Breast epithelium (tissue), 4 donors: ENCODE measurements around the gene PTPN2. TPM values are rescaled to one million over a fixed set of nuclear protein-coding genes. Genes with fewer than 3 reads are reported as not detected.

Source experiments
- DNase-seq, 2 donors: peaks; one replicate each; pipeline ENCODE4 v3.0.0-alpha.2; 2019; ENCODE audit warnings: low spot score in 2 of 2
- H3K27ac ChIP-seq, 2 donors: fragments of 200-600 bp; sonication (generic) in 1 of 2; one replicate each; pipeline ENCODE4 v1.5.1; 2016 to 2019; ENCODE audit warnings: mild to moderate bottlenecking in 1 of 2
- H3K27me3 ChIP-seq, 2 donors: fragments of 200-600 bp; sonication (generic) in 1 of 2; one replicate each; pipeline versions ENCODE4 v1.5.1 to v1.6.0; 2017 to 2019; ENCODE audit warnings: control low read depth in 1 of 2, mild to moderate bottlenecking in 1 of 2
- H3K36me3 ChIP-seq: fragments of 200-600 bp; one replicate; pipeline ENCODE4 v1.5.1; 2019
- H3K4me1 ChIP-seq, 2 donors: fragments of 200-600 bp; sonication (generic); one replicate each; pipeline ENCODE4 v1.5.1; 2016 to 2019; ENCODE audit warnings: control low read depth in 1 of 2
- H3K4me3 ChIP-seq, 3 donors: fragments of 200-600 bp; sonication (generic); 1 replicate in 2 of 3; 2 replicates in 1 of 3; pipeline ENCODE4 v1.5.1; 2016 to 2019; ENCODE audit warnings: mild to moderate bottlenecking in 3 of 3, moderate library complexity in 2 of 3
- H3K9me3 ChIP-seq, 2 donors: fragments of 200-600 bp; sonication (generic) in 1 of 2; one replicate each; pipeline ENCODE4 v1.5.1; 2016 to 2019; ENCODE audit warnings: control low read depth in 1 of 2
- CTCF ChIP-seq, 3 donors: fragments of 450-650 bp; IDR thresholded peaks; one replicate each; pipeline ENCODE4 v1.5.1; 2016 to 2017; ENCODE audit warnings: antibody characterized with exemption in 3 of 3, mild to moderate bottlenecking in 3 of 3, moderate library complexity in 3 of 3
- POLR2A ChIP-seq: fragments of 450-650 bp; IDR thresholded peaks from one replicate; pipeline ENCODE4 v1.6.1; 2016; ENCODE audit warnings: antibody characterized with exemption, mild to moderate bottlenecking, moderate library complexity
- POLR2AphosphoS5 ChIP-seq, 3 donors: sonication (generic); formaldehyde crosslinking; IDR thresholded peaks; one replicate each; pipeline ENCODE4 v1.6.1; 2017; ENCODE audit warnings: antibody characterized with exemption in 3 of 3
- intact Hi-C: fragments of 100-400 bp; cut with DNase I; formaldehyde crosslinking; loops from one replicate; pipeline ENCODE4 v1.15.1; 2023; ENCODE audit warnings: low total_unique reads
- total RNA-seq, 3 donors: library from RNA; depleted of rRNA; stranded (reverse); fragments of >200 nt; gene quantifications; one replicate each; pipeline ENCODE4 v1.1.0, GENCODE V29; 2016

Gene PTPN2
- total RNA-seq, 3 donors from 2014 or later: 38.4 to 57.1 (median 53.7) TPM

DNA sequence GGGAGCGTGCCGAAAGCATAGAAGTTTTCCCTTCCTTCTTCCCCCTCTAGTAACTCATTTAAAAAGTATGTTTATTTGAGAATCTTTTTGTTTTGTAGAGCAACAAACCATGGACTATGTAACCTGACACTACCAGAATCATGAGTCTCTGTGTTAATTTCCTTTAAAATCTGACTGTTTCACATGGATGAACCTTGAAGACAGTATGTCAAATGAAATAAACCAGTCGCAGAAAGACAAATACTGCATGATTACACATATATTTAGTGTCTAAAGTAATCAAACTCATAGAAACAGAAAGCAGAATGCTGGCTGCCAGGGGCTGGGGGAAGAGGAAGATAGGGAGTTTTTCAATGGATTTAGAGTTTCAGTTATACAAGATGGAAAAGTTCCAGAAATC is 32.3 kb downstream of the PTPN2 start:
- Histone ChIP-seq H3K27ac (no peak overlapping the region), H3K4me3 (no peak overlapping the region), H3K36me3 (no peaks in the 10 kb centered on the region), H3K27me3 (no peaks in the 10 kb centered on the region), H3K9me3 (no peaks in the 10 kb centered on the region), H3K4me1 (no peaks in the 10 kb centered on the region)
- DNase-seq: no peak
- no peak for TF ChIP-seq POLR2AphosphoS5 (IDR thresholded peaks at IDR 0.05)
- TF ChIP-seq CTCF (IDR thresholded peaks at IDR 0.05): no peak
- no peak for TF ChIP-seq POLR2A
- intact Hi-C loops: no loop called here

DNA sequence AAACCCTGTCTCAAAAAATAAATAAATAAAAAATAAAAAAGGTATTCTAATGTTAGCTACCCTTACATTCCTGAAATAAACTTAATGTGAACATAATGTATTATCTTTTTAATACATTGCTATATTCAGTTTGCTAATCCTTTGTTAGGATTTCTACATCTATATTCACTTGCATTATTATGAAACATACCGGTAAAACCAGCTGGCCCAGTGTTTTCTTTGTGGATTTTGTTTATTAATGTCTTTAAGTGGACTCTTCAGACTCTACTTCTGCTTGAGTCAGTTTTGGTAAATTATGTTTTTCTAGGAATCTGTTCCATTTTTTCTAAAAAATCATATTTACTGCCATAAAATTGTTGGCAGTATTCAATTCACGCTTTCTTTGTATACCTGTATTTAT is 34.5 kb downstream of the PTPN2 start:
- Histone ChIP-seq H3K4me3 (no peak overlapping the region), H3K27me3 (no peaks in the 10 kb centered on the region), H3K4me1 (no peaks in the 10 kb centered on the region), H3K27ac (no peak overlapping the region), H3K9me3 (no peaks in the 10 kb centered on the region), H3K36me3 (no peaks in the 10 kb centered on the region)
- TF ChIP-seq CTCF (IDR thresholded peaks at IDR 0.05) (no peak), POLR2A (no peak), POLR2AphosphoS5 (IDR thresholded peaks at IDR 0.05) (no peak)
- no peak for DNase-seq
- intact Hi-C loops: no loop called here

GRCh38 chr18:12848405-12848804 is 35.6 kb downstream of the PTPN2 start:
- intact Hi-C loops: no loop called here

DNA sequence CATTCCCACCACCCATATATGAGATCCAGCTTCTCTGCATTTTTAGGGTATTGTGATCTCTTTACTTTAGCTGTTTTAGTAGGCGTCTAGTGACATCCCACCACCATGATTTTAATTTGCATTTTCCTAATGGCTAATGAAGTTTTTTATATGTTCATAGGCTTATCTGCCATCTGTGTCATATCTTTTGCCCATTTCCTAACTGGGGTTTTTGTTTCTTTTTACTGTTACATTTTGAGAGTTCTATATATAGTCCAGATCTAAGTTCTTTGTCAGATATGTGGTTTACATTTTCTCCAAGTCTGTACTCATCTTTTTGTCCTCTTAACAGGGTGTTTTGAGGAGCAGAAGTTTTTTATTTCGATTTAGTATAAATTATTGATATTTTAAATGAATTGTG is 39.6 kb downstream of the PTPN2 start:
- Histone ChIP-seq H3K36me3 (no peaks in the 10 kb centered on the region), H3K4me1 (no peaks in the 10 kb centered on the region), H3K9me3 (no peaks in the 10 kb centered on the region), H3K4me3 (no peak overlapping the region), H3K27ac (peak overlapping the region in 1 of 2 donors; percentile 74), H3K27me3 (no peaks in the 10 kb centered on the region)
- DNase-seq: no peak
- TF ChIP-seq POLR2AphosphoS5 (IDR thresholded peaks at IDR 0.05) (no peak), POLR2A (no peak), CTCF (IDR thresholded peaks at IDR 0.05) (no peak)
- intact Hi-C loops: no loop called here

More at GRCh38 chr18:12848405-12848804, 35.6 kb downstream of the PTPN2 start:
- no peak overlapping the region for H3K4me3 ChIP-seq
- no peak overlapping the region for H3K27ac ChIP-seq
- no peak for DNase-seq
- no peaks in the 10 kb centered on the region for H3K4me1 ChIP-seq
- no peaks in the 10 kb centered on the region for H3K27me3 ChIP-seq
- H3K9me3 ChIP-seq: no peaks in the 10 kb centered on the region
- TF ChIP-seq POLR2A (no peak), POLR2AphosphoS5 (IDR thresholded peaks at IDR 0.05) (no peak), CTCF (IDR thresholded peaks at IDR 0.05) (no peak)
- no peaks in the 10 kb centered on the region for H3K36me3 ChIP-seq

DNA sequence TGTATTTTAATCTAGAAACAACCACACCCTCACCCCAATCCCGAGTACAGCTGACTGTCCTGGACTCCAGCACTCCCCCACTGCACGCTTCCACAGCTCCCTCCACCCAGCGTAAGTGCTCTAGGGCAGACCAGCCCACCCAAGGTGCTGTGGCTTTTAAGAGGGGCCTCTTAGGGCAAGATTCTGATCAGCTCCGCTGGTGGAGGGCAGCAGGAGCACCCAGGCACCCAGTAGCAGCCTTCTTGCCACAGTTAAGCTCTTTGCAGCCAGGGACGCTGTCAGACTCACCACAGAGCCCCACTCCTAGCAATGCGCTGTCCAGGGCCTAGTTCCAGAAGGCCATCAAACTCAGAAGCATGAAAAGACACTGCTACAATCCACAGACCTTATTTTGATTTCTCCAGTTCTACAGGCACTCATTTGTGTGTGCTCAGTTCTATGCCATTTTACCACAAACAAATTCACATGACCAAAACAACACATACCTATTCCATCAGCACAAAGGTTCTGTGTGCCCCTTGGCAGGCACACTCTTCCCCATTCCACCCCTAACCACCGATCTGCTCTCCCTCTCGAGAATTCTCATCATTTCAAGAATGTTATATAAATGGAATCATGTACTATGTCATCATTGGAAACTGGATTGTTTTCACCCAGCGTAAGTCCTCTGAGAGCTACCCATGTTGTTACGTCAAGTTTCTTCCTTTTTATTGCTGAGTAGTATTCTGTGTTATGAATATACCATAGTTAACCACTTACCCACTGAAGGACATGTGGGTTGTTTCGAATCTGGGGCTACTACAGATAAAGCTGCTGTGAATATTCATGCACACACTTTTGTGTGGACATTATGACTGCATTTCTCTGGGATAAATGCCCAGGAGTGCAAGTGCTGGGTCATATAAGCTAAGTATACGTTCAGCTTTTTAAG is 40.4 kb downstream of the PTPN2 start:
- no peak overlapping the region for H3K4me3 ChIP-seq
- H3K27ac ChIP-seq: peak overlapping the region; percentile 50 to 74
- intact Hi-C loops: no loop called here
- no peaks in the 10 kb centered on the region for H3K4me1 ChIP-seq
- H3K27me3 ChIP-seq: no peaks in the 10 kb centered on the region
- H3K36me3 ChIP-seq: no peaks in the 10 kb centered on the region
- TF ChIP-seq CTCF (IDR thresholded peaks at IDR 0.05): no peak
- TF ChIP-seq POLR2AphosphoS5 (IDR thresholded peaks at IDR 0.05): no peak
- no peak for TF ChIP-seq POLR2A
- no peak for DNase-seq
- H3K9me3 ChIP-seq: no peaks in the 10 kb centered on the region
